IMR-90 (cell line): Measurements from ENCODE around the gene VPS11. TPM values are rescaled to one million over a fixed set of nuclear protein-coding genes. Genes with fewer than 3 reads are reported as not detected.

Experiments used
- ATAC-seq: fragments of 200-7000 bp; cut with Tn5 transposase; 2 replicates; pipeline ENCODE4 v1.9.1; 2020; ENCODE audit warnings: low read depth, mild to moderate bottlenecking, moderate library complexity
- BruUV-seq: library from RNA; stranded (reverse); fragments of 400-500 nt; replicated peaks from 2 replicates; lab custom pipeline; 2021; lab: Mats Ljungman, UMichigan
- CTCF ChIA-PET: fragments of 300-600 bp; formaldehyde crosslinking; extraction: SDS; loops from one replicate; lab custom pipeline; 2021; ENCODE audit warnings: antibody characterized with exemption; lab: Yijun Ruan, JAX
- POLR2A ChIA-PET: fragments of 300-600 bp; sonication (Branson Sonifier 250); formaldehyde crosslinking; loops from one replicate; lab custom pipeline; 2022; ENCODE audit warnings: antibody characterized with exemption; ENCODE audit not compliant: unreplicated experiment; lab: Charles Lee
- DNase-seq: peaks from one replicate; pipeline ENCODE4 v3.0.0; 2013
- H2AFZ ChIP-seq: replicated peaks from 2 replicates; pipeline ENCODE3; 2013; ENCODE audit warnings: low read length, mild to moderate bottlenecking; ENCODE audit not compliant: poor library complexity
- H2AK5ac ChIP-seq: 2 replicates; pipeline ENCODE4 v1.6.1; 2013; ENCODE audit warnings: low read depth, low read length, inconsistent platforms
- H2AK9ac ChIP-seq: replicated peaks from 2 replicates; pipeline ENCODE3; 2013; ENCODE audit warnings: mild to moderate bottlenecking, low read depth, low read length, moderate library complexity; ENCODE audit not compliant: poor library complexity
- H2BK120ac ChIP-seq: 2 replicates; pipeline ENCODE4 v1.6.1; 2013; ENCODE audit warnings: low read depth, low read length, inconsistent platforms
- H2BK15ac ChIP-seq: 3 replicates; pipeline ENCODE4 v1.6.1; 2013; ENCODE audit warnings: low read depth, low read length, inconsistent platforms
- H2BK20ac ChIP-seq: 2 replicates; pipeline ENCODE4 v1.6.1; 2013; ENCODE audit warnings: low read depth, mild to moderate bottlenecking, inconsistent platforms, low read length, moderate library complexity
- H2BK5ac ChIP-seq: 2 replicates; pipeline ENCODE4 v1.6.1; 2013; ENCODE audit warnings: mild to moderate bottlenecking, low read depth, low read length, inconsistent platforms; ENCODE audit not compliant: poor library complexity, severe bottlenecking
- H3K14ac ChIP-seq: replicated peaks from 2 replicates; pipeline ENCODE4 v1.6.1; 2013; ENCODE audit warnings: low read depth, low read length, inconsistent platforms
- H3K18ac ChIP-seq: 2 replicates; pipeline ENCODE4 v1.6.1; 2013; ENCODE audit warnings: low read depth, low read length, control low read depth
- H3K23ac ChIP-seq: 2 replicates; pipeline ENCODE4 v1.6.1; 2013; ENCODE audit warnings: low read depth, low read length, inconsistent platforms
- H3K27ac ChIP-seq: 2 replicates; pipeline ENCODE4 v1.5.1; 2013; ENCODE audit warnings: mild to moderate bottlenecking, control low read depth, low read length; ENCODE audit not compliant: insufficient read depth
- H3K27me3 ChIP-seq: 2 replicates; pipeline ENCODE4 v1.6.1; 2013; ENCODE audit warnings: low read length; ENCODE audit not compliant: control insufficient read depth, insufficient read depth
- H3K36me3 ChIP-seq: 2 replicates; pipeline ENCODE4 v1.6.1; 2013; ENCODE audit warnings: low read length, mixed read lengths; ENCODE audit not compliant: control insufficient read depth, insufficient read depth
- H3K4ac ChIP-seq: 2 replicates; pipeline ENCODE4 v1.6.1; 2013; ENCODE audit warnings: low read depth, low read length, inconsistent platforms
- H3K4me1 ChIP-seq: 2 replicates; pipeline ENCODE4 v1.6.1; 2013; ENCODE audit warnings: low read length, mixed read lengths; ENCODE audit not compliant: control insufficient read depth, insufficient read depth
- H3K4me2 ChIP-seq: 2 replicates; pipeline ENCODE4 v1.6.1; 2013; ENCODE audit warnings: low read depth, mild to moderate bottlenecking, control low read depth, low read length, moderate library complexity
- H3K4me3 ChIP-seq: 2 replicates; pipeline ENCODE4 v1.5.1; 2013; ENCODE audit warnings: low read depth, mild to moderate bottlenecking, control low read depth, low read length, moderate library complexity; ENCODE audit not compliant: insufficient read depth
- H3K56ac ChIP-seq: 2 replicates; pipeline ENCODE4 v1.6.1; 2013; ENCODE audit warnings: low read length, inconsistent platforms; ENCODE audit not compliant: insufficient read depth; ENCODE audit errors: extremely low read depth
- H3K79me1 ChIP-seq, 2 experiments: 2 replicates each; pipeline ENCODE4 v1.6.1; 2013; ENCODE audit warnings: low read length in 2 of 2, inconsistent platforms in 1 of 2, low read depth in 1 of 2
- H3K9ac ChIP-seq: 2 replicates; pipeline ENCODE4 v1.6.1; 2013; ENCODE audit warnings: low read depth, low read length, control low read depth
- H3K9me1 ChIP-seq: 2 replicates; pipeline ENCODE4 v1.6.1; 2013; ENCODE audit warnings: low read length, inconsistent platforms; ENCODE audit not compliant: insufficient read depth
- H3K9me3 ChIP-seq: 2 replicates; pipeline ENCODE4 v1.6.1; 2013; ENCODE audit warnings: low read length; ENCODE audit not compliant: control insufficient read depth, insufficient read depth
- H4K20me1 ChIP-seq: 2 replicates; pipeline ENCODE4 v1.6.1; 2013; ENCODE audit warnings: low read length, inconsistent platforms; ENCODE audit not compliant: insufficient read depth
- H4K5ac ChIP-seq: 2 replicates; pipeline ENCODE4 v1.6.1; 2013; ENCODE audit warnings: mild to moderate bottlenecking, low read depth, low read length, control low read depth
- H4K8ac ChIP-seq, 2 experiments: 2 replicates each; pipeline ENCODE4 v1.6.1; 2013; ENCODE audit warnings: low read depth in 2 of 2, low read length in 2 of 2, control low read depth in 1 of 2, inconsistent platforms in 1 of 2
- H4K91ac ChIP-seq: 2 replicates; pipeline ENCODE4 v1.6.1; 2013; ENCODE audit warnings: low read depth, low read length, inconsistent platforms; ENCODE audit not compliant: insufficient read depth
- BHLHE40 ChIP-seq: fragments of 150-350 bp; IDR thresholded peaks from 2 replicates; pipeline ENCODE4 v1.6.1; 2016; ENCODE audit warnings: mild to moderate bottlenecking, low read depth, low read length
- CHD1 ChIP-seq: IDR thresholded peaks from 2 replicates; pipeline ENCODE4 v1.6.1; 2012; ENCODE audit warnings: low read depth, low read length, improper control_type of control experiment
- ELK1 ChIP-seq: fragments of 150-350 bp; IDR thresholded peaks from 2 replicates; pipeline ENCODE4 v1.6.1; 2016; ENCODE audit warnings: low read depth, mild to moderate bottlenecking, low read length, moderate library complexity, borderline replicate concordance
- FOS ChIP-seq: fragments of 150-350 bp; IDR thresholded peaks from 2 replicates; pipeline ENCODE4 v1.6.1; 2016; ENCODE audit warnings: low read depth, low read length
- MAFK ChIP-seq: IDR thresholded peaks from 2 replicates; pipeline ENCODE4 v1.6.1; 2012; ENCODE audit warnings: low read depth, low read length, improper control_type of control experiment
- MAZ ChIP-seq: IDR thresholded peaks from 2 replicates; pipeline ENCODE4 v1.6.1; 2012; ENCODE audit warnings: low read depth, mild to moderate bottlenecking, low read length, improper control_type of control experiment, moderate library complexity, borderline replicate concordance
- MXI1 ChIP-seq: IDR thresholded peaks from 2 replicates; pipeline ENCODE4 v1.6.1; 2012; ENCODE audit warnings: low read depth, mild to moderate bottlenecking, low read length, moderate library complexity, borderline replicate concordance
- NFE2L2 ChIP-seq: fragments of 150-350 bp; IDR thresholded peaks from 2 replicates; pipeline ENCODE4 v1.6.1; 2016; ENCODE audit warnings: low read depth, mild to moderate bottlenecking, low read length
- RAD21 ChIP-seq: IDR thresholded peaks from 2 replicates; pipeline ENCODE4 v1.6.1; 2012; ENCODE audit warnings: low read length, improper control_type of control experiment
- RCOR1 ChIP-seq: IDR thresholded peaks from 2 replicates; pipeline ENCODE4 v1.6.1; 2012; ENCODE audit warnings: mild to moderate bottlenecking, low read length, improper control_type of control experiment; ENCODE audit not compliant: insufficient replicate concordance
- WGBS, 2 experiments: methylation state at CpG; one replicate each; pipeline versions ENCODE4 v1.1.5 to v1.1.7; 2013; ENCODE audit warnings: missing lambda C conversion rate in 2 of 2; ENCODE audit not compliant: insufficient read length in 1 of 2; ENCODE audit errors: extremely low coverage in 2 of 2; 5-methylcytosine and 5-hydroxymethylcytosine counted together
- dilution Hi-C: fragments of 300-500 bp; cut with HindIII; formaldehyde crosslinking; loops from one replicate; pipeline ENCODE4 v1.14.3; 2018; ENCODE audit warnings: low sequenced_read_pairs; ENCODE audit not compliant: unreplicated experiment
- in situ Hi-C: fragments of 300-500 bp; cut with MboI; formaldehyde crosslinking; loops from 3 replicates; pipeline ENCODE4 v1.14.3; 2019; ENCODE audit warnings: low sequenced_read_pairs, inconsistent platforms, mixed read lengths
- intact Hi-C: fragments of 100-400 bp; cut with micrococcal nuclease; formaldehyde crosslinking; loops from 2 replicates; pipeline ENCODE4 v1.10.0; 2022
- polyA plus RNA-seq, 3 experiments: library from polyadenylated mRNA; depleted of rRNA; stranded (reverse); fragments of >200 nt; gene quantifications; 2 replicates each; pipeline ENCODE4 v1.2.3, GENCODE V29; 2012; ENCODE audit warnings: low replicate concordance in 1 of 3
- total RNA-seq: library from RNA; depleted of rRNA; stranded (reverse); fragments of >200 nt; gene quantifications from 2 replicates; pipeline ENCODE4 v1.2.3, GENCODE V29; 2012
- TF ChIP-seq, protein P1 (sequence below): fragments of 150-350 bp; IDR thresholded peaks from 2 replicates; pipeline ENCODE4 v1.6.1; 2017; ENCODE audit warnings: mild to moderate bottlenecking, antibody characterized with exemption, low read length, low read depth
- TF ChIP-seq, protein P2 (sequence below): conservative IDR thresholded peaks from 2 replicates; pipeline ENCODE4 v1.5.1; 2012; ENCODE audit warnings: mild to moderate bottlenecking, low read depth, low read length, improper control_type of control experiment

VPS11 gene
- total and polyA plus RNA-seq, 2 of the 4 experiments (the other 2 are of a cell fraction), result 19.7 to 30.5 TPM

GRCh38 chr11:119092880-119093842 lies 25.5 kb downstream of the VPS11 start:
- no peak overlapping the region for H2BK120ac ChIP-seq
- no peaks in the 10 kb centered on the region for H3K9me3 ChIP-seq
- no peaks in the 10 kb centered on the region for H3K27me3 ChIP-seq
- no CpG with 5 or more reads among the region's 12 CpGs for WGBS, 2 experiments
- H4K20me1 ChIP-seq, result peaks cover 25% of the 10 kb centered on the region
- peaks cover 7 to 47% of the 10 kb centered on the region in 2 experiments; a peak in 3 of 4 replicates for H3K79me1 ChIP-seq
- peak overlapping the region; percentile 94 for H3K4me2 ChIP-seq
- TF ChIP-seq MAFK (no peak), MXI1 (no peak), NFE2L2 (no peak), ELK1 (no peak), RCOR1 (no peak), BHLHE40 (no peak), CHD1 (no peak), RAD21 (no peak), MAZ (no peak), FOS (no peak)
- TF ChIP-seq, protein P1, sequence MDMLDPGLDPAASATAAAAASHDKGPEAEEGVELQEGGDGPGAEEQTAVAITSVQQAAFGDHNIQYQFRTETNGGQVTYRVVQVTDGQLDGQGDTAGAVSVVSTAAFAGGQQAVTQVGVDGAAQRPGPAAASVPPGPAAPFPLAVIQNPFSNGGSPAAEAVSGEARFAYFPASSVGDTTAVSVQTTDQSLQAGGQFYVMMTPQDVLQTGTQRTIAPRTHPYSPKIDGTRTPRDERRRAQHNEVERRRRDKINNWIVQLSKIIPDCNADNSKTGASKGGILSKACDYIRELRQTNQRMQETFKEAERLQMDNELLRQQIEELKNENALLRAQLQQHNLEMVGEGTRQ, result no peak
- TF ChIP-seq, protein P2, sequence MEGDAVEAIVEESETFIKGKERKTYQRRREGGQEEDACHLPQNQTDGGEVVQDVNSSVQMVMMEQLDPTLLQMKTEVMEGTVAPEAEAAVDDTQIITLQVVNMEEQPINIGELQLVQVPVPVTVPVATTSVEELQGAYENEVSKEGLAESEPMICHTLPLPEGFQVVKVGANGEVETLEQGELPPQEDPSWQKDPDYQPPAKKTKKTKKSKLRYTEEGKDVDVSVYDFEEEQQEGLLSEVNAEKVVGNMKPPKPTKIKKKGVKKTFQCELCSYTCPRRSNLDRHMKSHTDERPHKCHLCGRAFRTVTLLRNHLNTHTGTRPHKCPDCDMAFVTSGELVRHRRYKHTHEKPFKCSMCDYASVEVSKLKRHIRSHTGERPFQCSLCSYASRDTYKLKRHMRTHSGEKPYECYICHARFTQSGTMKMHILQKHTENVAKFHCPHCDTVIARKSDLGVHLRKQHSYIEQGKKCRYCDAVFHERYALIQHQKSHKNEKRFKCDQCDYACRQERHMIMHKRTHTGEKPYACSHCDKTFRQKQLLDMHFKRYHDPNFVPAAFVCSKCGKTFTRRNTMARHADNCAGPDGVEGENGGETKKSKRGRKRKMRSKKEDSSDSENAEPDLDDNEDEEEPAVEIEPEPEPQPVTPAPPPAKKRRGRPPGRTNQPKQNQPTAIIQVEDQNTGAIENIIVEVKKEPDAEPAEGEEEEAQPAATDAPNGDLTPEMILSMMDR, result no peak
- peak overlapping the region in 1 of 2 experiments; percentile 33; a peak in 1 of 4 replicates for H4K8ac ChIP-seq
- ChIA-PET CTCF (no interaction called here), POLR2A (interaction anchor here (0.6 to 0.7 kb wide), 3 partner anchors 8 to 1225 kb away, joined by 3 to 10 read pairs (median 4); no protein-coding TSS in a partner anchor)
- dilution Hi-C loops, result no loop called here
- no peak overlapping the region for H3K18ac ChIP-seq
- peak overlapping the region; percentile 88 for H3K23ac ChIP-seq
- DNase-seq (peak; percentile 42), ATAC-seq (no peak)
- H3K56ac ChIP-seq, result peak overlapping the region; percentile 8; the same call in 1 of the 2 replicates
- peaks cover 30% of the 10 kb centered on the region for H3K36me3 ChIP-seq
- peaks cover 10% of the 10 kb centered on the region; the same call in 1 of the 2 replicates for H3K9me1 ChIP-seq
- H2BK5ac ChIP-seq, result peak overlapping the region; percentile 9
- H4K91ac ChIP-seq, result no peak overlapping the region
- intact Hi-C loops, result loop anchor here (2.0 kb wide), 1 partner anchor 230 kb away; no protein-coding TSS in a partner anchor
- peak overlapping the region; percentile 57 for H3K4me3 ChIP-seq
- H2AK5ac ChIP-seq, result 0 out of 2 replicates have a peak overlapping the region, but pooled peaks have one; percentile 17
- in situ Hi-C loops, result no loop called here
- H3K4me1 ChIP-seq, result peaks cover 14% of the 10 kb centered on the region
- peak overlapping the region; percentile 43 for H3K27ac ChIP-seq
- H2BK15ac ChIP-seq, result no peak overlapping the region
- peak overlapping the region; percentile 89 for H3K9ac ChIP-seq
- H4K5ac ChIP-seq, result no peak overlapping the region
- BruUV-seq, result no TSS peak
- H3K14ac ChIP-seq, result peak overlapping the region; percentile 53
- H3K4ac ChIP-seq, result peak overlapping the region; percentile 66
- H2AFZ ChIP-seq, result no peak overlapping the region
- peak overlapping the region; percentile 83 for H2AK9ac ChIP-seq
- H2BK20ac ChIP-seq, result no peak overlapping the region
